HG02610 (cell line): ENCODE results near the gene CLEC2B.
"Not testable (repeated sequence)": the region's sequence is repeated elsewhere in the genome, so short reads cannot be mapped to it uniquely, and the experiment has no call there.

Experiments
- ATAC-seq: cut with Tn5 transposase; IDR thresholded peaks from one replicate; pipeline ENCODE4 v1.9.1; 2021; ENCODE audit warnings: mild to moderate bottlenecking, moderate library complexity; ENCODE audit not compliant: unreplicated experiment

The CLEC2B gene

GRCh38 chr12:9869307-9870161 is at the start of gene CLEC2B:
Gene CLEC2B, minus strand, starts transcription at chr12:9869354.
- ATAC-seq, result peak; percentile 49

- ATAC-seq, result no peak
Observed at GRCh38 chr12:9911708-9912107, 42.6 kb upstream of the CLEC2B start.

- ATAC-seq, result no peak
Observed at GRCh38 chr12:9910716-9911421, 41.7 kb upstream of the CLEC2B start.

- ATAC-seq, result no peak
Observed at GRCh38 chr12:9909724-9910123, 40.6 kb upstream of the CLEC2B start.

- no peak for ATAC-seq
Observed at GRCh38 chr12:9908350-9908749, 39.2 kb upstream of the CLEC2B start.

GRCh38 chr12:9907769-9908168 is 38.6 kb upstream of the CLEC2B start:
- no peak for ATAC-seq

- no peak for ATAC-seq
Observed at GRCh38 chr12:9906873-9907272, 37.7 kb upstream of the CLEC2B start.

GRCh38 chr12:9902539-9903228 is 33.5 kb upstream of the CLEC2B start:
- no peak for ATAC-seq

GRCh38 chr12:9900930-9901329 is 31.8 kb upstream of the CLEC2B start:
- ATAC-seq, result no peak

GRCh38 chr12:9899209-9899608 is 30.1 kb upstream of the CLEC2B start:
- no peak for ATAC-seq

- ATAC-seq, result no peak
Observed at GRCh38 chr12:9897535-9897934, 28.4 kb upstream of the CLEC2B start.

GRCh38 chr12:9895215-9895971 is 26.2 kb upstream of the CLEC2B start:
- ATAC-seq, result no peak

GRCh38 chr12:9888665-9889273 is 19.6 kb upstream of the CLEC2B start:
- ATAC-seq, result no peak

- no peak for ATAC-seq
Observed at GRCh38 chr12:9883175-9883574, 14.0 kb upstream of the CLEC2B start.

- ATAC-seq, result no peak
Observed at GRCh38 chr12:9881988-9882387, 12.8 kb upstream of the CLEC2B start.

GRCh38 chr12:9881246-9881645 is 12.1 kb upstream of the CLEC2B start, which contains the start of gene KLRF2:
Gene KLRF2, plus strand, starts transcription at chr12:9881489. Its CDS starts 107 bp downstream, at chr12:9881596.
- no peak for ATAC-seq

GRCh38 chr12:9880532-9881078 is 11.5 kb upstream of the CLEC2B start:
- no peak for ATAC-seq

GRCh38 chr12:9876120-9876519 is 7.0 kb upstream of the CLEC2B start:
- not testable (repeated sequence) for ATAC-seq

GRCh38 chr12:9872742-9873141 is 3.6 kb upstream of the CLEC2B start:
- ATAC-seq, result no peak

- ATAC-seq, result no peak
Observed at GRCh38 chr12:9872162-9872561, 3.0 kb upstream of the CLEC2B start.
